DOHH2 (cell line): ENCODE data around the gene TMPRSS2.

Experiments used
- EZH2phosphoT487 ChIP-seq: fragments of 200-600 bp; sonication (generic); IDR thresholded peaks from 2 replicates; pipeline ENCODE4 v1.6.1; 2017; ENCODE audit warnings: borderline replicate concordance, mild to moderate bottlenecking, antibody characterized with exemption, low read length, moderate library complexity, mixed read lengths
- TF ChIP-seq, protein P1 (sequence below): fragments of 200-600 bp; sonication (generic); IDR thresholded peaks from one replicate; pipeline ENCODE4 v1.5.1; 2014; ENCODE audit warnings: antibody characterized with exemption, mild to moderate bottlenecking, low read depth, low read length; ENCODE audit not compliant: poor library complexity, severe bottlenecking

- TF ChIP-seq, protein P1, sequence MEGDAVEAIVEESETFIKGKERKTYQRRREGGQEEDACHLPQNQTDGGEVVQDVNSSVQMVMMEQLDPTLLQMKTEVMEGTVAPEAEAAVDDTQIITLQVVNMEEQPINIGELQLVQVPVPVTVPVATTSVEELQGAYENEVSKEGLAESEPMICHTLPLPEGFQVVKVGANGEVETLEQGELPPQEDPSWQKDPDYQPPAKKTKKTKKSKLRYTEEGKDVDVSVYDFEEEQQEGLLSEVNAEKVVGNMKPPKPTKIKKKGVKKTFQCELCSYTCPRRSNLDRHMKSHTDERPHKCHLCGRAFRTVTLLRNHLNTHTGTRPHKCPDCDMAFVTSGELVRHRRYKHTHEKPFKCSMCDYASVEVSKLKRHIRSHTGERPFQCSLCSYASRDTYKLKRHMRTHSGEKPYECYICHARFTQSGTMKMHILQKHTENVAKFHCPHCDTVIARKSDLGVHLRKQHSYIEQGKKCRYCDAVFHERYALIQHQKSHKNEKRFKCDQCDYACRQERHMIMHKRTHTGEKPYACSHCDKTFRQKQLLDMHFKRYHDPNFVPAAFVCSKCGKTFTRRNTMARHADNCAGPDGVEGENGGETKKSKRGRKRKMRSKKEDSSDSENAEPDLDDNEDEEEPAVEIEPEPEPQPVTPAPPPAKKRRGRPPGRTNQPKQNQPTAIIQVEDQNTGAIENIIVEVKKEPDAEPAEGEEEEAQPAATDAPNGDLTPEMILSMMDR = no peak
- no peak for TF ChIP-seq EZH2phosphoT487
Measured at GRCh38 chr21:41451753-41452676, 55.9 kb downstream of the TMPRSS2 start.
